Bone marrow (tissue), 2 donors: Measurements from ENCODE around the gene ETS1.
"Not testable (repeated sequence)": the region's sequence is repeated elsewhere in the genome, so short reads cannot be mapped to it uniquely, and the experiment has no call there.

Source experiments
- DNase-seq, 2 donors: peaks; one replicate each; lab custom pipeline; 2025; lab: John Stamatoyannopoulos, UW

Gene ETS1

GRCh38 chr11:128463371-128463829 lies 124.0 kb downstream of the ETS1 start:
- no peak for DNase-seq

DNA sequence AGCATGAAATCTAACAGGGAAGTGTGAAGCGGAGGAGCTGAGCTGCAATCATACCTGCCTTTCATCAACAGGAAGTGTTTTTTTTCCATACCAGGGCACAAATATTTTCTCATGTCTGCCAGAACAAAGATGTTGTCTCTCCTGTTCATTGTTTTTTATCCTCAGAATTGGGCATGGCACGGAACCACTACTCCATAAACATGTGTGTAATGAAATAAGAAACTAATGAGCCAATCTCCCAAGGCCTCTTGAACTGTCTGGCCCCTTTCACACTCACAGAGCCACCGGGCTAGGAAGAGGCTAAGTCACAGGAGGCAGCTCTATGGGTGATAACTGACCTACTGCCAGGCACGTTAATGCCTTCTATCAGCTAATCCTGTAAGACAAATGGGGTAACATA lies 124.4 kb downstream of the ETS1 start:
- DNase-seq, result no peak

GRCh38 chr11:128462189-128462588 lies 125.2 kb downstream of the ETS1 start:
- DNase-seq, result no peak

GRCh38 chr11:128458321-128458720 lies 129.0 kb downstream of the ETS1 start:
- DNase-seq, result no peak

GRCh38 chr11:128457874-128458273 lies 129.5 kb downstream of the ETS1 start:
- no peak for DNase-seq

DNA sequence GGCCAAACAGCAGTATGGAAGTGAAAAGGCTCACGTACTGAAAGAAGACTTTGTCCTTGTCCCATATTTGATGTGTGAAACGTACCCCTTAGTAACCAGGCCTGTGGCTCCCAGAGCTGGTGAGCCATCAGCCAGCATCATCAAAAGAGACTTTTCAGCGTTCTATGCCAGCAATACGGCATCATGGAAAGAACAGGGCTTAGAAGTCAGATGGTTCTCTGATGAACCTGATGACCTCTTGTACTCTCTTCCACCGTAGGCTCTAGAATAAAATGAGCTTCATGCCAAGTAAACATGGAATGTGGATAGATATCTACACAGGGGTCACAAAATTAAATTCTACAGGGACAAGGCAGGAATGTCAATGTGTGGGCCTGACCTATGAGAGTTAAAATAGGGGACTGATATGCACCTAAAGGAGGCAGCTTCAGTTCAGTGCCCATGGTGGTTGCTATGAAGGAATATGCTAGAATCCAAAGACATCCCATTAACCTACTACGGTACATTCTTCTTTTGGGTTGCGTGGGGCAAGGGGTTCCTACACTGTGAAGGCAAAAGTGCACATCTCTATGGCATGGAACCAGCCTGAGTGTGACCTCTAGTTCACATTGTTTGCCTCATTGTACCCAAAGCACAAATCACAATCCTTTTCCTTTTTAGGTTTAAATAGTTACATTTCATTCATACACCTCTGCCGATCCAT lies 130.6 kb downstream of the ETS1 start:
- DNase-seq, result no peak

GRCh38 chr11:128455766-128456165 lies 131.6 kb downstream of the ETS1 start:
- DNase-seq, result no peak

GRCh38 chr11:128453444-128454336 lies 133.7 kb downstream of the ETS1 start:
- no peak for DNase-seq

DNA sequence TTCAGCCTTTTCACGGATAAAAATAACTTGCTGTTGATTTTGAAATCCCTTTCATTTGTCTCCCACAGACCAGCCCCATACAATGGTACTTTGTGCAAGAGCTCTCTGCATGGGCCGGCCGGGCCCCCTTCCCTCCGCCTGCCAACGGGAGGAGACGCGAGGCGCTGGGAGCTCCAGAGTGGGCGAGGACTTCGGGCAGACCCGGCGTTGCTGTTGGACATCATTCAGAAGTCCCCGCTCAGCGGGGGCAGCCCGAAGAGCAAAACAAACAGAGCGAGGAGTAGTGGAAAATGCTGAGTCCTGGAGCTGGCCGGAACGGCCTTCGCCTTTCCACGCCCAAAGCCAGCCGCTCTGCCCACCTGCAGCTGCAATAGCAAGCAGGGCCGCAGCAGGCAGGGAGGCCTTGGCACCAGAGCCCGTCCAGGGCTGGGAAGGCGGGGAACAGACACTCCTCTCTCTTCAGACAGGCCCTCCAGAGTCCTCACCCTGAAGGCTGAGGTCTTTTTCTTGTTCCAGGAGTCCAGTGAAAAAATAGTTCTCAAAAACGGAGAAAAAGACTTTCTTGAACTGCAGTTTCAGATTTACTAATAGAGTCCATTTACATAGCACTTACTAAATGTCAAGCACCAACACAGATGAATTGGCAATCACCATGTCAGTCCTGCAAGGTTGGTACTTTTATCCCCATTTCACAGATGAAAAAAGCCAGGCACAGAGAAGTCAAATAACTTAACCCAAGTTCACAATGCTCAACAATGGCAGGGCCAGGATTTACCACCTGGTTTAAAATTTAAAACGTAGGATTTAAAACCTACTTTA lies 135.5 kb downstream of the ETS1 start:
- no peak for DNase-seq

GRCh38 chr11:128450882-128451651 lies 136.3 kb downstream of the ETS1 start:
- no peak for DNase-seq

DNA sequence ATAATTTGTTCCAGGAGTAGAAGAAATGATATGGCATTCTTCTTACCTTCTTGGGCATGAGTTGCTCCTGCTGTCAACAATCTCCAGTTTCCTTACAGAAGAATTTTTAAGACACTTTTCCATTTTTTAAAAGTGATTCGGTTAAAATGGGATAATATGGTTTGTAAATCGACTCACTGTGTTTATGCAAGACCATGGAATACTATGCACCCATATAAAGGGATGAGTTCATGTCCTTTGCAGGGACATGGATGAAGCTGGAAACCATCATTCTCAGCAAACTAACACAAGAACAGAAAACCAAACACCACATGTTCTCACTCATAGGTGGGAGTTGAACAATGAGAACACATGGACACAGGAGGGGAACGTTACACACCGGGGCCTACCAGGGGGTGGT lies 136.9 kb downstream of the ETS1 start:
- DNase-seq, result not testable (repeated sequence)

DNA sequence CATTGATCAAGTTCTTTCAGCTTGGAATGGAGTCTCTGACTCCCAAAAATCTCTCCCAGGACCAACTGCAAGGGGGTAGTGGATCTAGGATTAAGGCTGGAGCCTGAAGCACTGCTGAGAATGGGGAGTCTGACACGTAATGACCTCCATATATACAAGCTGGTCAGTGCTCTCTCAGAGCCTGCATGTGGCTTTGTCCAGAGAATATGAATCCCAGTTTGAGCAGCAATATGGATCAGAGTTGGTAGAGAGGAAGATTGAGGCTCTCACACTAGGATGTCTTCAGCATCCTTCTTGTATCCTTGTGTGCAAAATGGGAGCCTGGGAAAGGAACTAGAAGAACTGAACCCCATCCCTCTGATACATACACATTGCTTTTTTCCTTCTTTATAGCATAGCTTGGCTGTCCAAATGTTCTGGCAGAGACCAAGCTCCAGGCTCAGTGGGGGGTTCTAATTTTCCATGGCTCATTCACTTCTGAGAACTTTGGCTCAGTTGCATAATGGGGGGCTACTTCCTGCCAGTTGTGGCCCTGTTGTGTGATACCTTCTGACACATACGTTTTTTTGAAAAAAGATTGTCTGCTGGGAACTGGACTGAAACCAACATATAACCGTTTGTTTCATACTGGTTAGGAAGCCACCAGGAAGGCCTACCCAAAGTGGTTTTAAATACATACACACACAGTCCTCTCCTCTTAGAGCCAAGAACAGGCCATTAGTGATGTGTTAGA lies 138.2 kb downstream of the ETS1 start:
- DNase-seq, result no peak

DNA sequence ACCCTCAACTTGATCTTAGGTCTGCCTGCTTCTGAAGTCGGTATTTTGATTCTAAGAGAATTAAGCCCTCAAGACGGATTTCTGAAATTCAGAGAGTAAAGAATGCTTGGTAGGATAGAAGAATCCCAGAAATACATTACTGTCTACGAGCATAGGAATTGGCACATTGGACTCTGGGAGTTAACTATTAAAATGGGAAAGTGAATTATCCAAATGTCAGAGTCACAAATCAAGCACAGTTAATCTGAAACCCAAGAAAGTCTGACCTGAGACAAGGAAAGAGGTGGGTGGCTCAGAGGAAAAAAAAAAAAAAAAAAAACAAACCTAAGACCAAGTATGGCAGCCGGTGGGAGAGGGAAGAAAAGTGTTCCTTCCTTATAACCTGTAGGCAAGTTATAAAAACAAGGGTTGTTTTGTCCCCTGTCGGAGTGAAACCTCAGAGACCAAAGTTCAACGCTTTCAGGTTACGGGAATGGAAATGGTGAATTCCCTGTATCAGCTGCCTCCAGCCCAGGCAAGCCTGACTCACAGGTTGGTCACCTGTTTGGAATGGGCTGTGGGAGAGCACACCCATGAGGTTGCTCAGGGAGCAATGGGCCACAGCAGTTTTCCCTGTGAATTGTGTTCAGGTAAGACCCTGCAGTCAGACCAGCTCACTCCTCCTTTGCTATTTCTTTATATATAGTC lies 139.0 kb downstream of the ETS1 start:
- DNase-seq, result no peak

GRCh38 chr11:128447233-128447632 lies 140.1 kb downstream of the ETS1 start:
- no peak for DNase-seq

- not testable (repeated sequence) for DNase-seq
Observed at GRCh38 chr11:128445921-128446320, 141.4 kb downstream of the ETS1 start.

DNA sequence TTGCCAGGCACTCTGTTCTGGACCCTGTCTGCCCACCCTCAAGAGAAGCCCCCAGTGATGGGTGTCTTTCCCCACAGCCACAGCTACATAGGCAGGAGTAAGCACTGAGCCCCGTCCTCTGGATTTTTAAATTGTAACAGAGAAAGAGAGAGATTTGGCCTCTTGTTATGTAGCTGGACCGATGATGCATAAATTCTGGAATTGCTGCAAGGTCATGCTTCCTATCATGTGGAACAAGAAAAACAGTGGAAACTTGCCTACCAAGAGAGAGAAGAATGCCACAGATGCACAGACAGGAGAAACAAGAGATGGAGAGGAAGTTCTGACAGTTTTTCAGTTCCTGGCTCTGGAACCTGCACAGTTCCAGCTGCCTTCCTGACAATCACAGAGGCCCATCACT lies 150.2 kb downstream of the ETS1 start:
- DNase-seq, result no peak

GRCh38 chr11:128434818-128435217 lies 152.5 kb downstream of the ETS1 start:
- no peak for DNase-seq

DNA sequence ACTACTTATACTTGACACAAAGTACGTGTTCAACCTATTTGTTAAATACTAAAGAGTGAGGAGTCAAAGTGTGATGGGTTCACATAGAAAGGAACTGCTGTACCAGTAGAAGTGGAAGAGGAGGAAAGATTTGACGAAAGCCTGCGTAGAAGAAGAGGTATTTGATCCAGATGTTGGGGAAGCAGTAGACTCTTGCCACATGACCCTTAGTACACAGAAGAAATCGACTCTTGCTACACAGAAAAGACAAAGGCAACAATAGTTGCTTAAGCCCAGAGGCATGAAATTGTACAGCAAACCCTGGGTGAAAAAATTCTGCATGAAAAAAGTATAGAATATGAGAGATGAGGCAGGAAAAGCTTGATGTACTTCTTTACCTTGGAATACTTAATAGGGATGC lies 152.9 kb downstream of the ETS1 start:
- DNase-seq, result no peak

GRCh38 chr11:128432926-128433325 lies 154.4 kb downstream of the ETS1 start:
- no peak for DNase-seq

GRCh38 chr11:128431931-128432330 lies 155.4 kb downstream of the ETS1 start:
- no peak for DNase-seq
